Measurements from ENCODE around the gene ELMO1.

DNA sequence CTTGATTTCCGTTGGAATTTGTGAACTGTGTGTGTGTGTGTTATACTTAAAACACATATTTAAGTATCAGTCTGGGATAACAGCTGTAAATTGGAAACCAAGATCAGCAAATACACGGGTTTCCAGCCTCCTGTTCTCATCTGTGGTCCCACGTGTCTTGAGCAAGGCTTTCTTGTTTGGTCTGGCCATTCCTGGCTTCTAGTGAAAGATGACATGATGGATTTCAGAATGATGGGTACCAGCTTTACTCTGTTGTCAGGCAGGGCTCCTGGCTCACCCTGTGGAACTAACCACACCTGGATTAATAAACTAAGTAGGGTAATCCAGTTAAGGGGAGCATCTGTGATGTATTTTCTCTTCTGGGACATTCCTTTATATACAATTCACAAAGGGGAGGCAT lies 378.2 kb downstream of the ELMO1 start:
- TF ChIP-seq HDGF (IDR thresholded peaks at IDR 0.05; ENCODE audit: borderline replicate concordance), result no peak
- no peak for TF ChIP-seq ELF4 (IDR thresholded peaks at IDR 0.05)
- no peak for TF ChIP-seq FOXA1 (IDR thresholded peaks at IDR 0.05)
- TF ChIP-seq ZNF384 (IDR thresholded peaks at IDR 0.05), result no peak
- TF ChIP-seq ARNT (IDR thresholded peaks at IDR 0.05), result no peak
- TF ChIP-seq BHLHE40 (IDR thresholded peaks at IDR 0.05; ENCODE audit: borderline replicate concordance), result no peak
